ENCODE data around the gene TLX2.
"Not testable (repeated sequence)": the region's sequence is repeated elsewhere in the genome, so short reads cannot be mapped to it uniquely, and the experiment has no call there.

TLX2 gene

GRCh38 chr2:74554820-74555531 lies 40.7 kb downstream of the TLX2 start:
- DNase-seq (ENCODE audit: low read depth in 2 of 2), result no peak

GRCh38 chr2:74555610-74556103 lies 41.4 kb downstream of the TLX2 start:
- no peak for DNase-seq (ENCODE audit: low read depth in 2 of 2)

GRCh38 chr2:74556159-74556558 lies 41.9 kb downstream of the TLX2 start:
- no peak for DNase-seq (ENCODE audit: low read depth in 2 of 2)

GRCh38 chr2:74556831-74557370 lies 42.7 kb downstream of the TLX2 start:
- DNase-seq (ENCODE audit: low read depth in 2 of 2), result no peak

GRCh38 chr2:74558284-74559230 lies 44.3 kb downstream of the TLX2 start:
- DNase-seq (ENCODE audit: low read depth in 2 of 2), result no peak

GRCh38 chr2:74559912-74560311 lies 45.7 kb downstream of the TLX2 start:
- no peak for DNase-seq (ENCODE audit: low read depth in 2 of 2)

- DNase-seq (ENCODE audit: low read depth in 2 of 2), result no peak
Measured at GRCh38 chr2:74560591-74560990, 46.3 kb downstream of the TLX2 start.

- DNase-seq (ENCODE audit: low read depth in 2 of 2), result not testable (repeated sequence)
Measured at GRCh38 chr2:74561022-74561421, 46.8 kb downstream of the TLX2 start.

- DNase-seq (ENCODE audit: low read depth in 2 of 2), result no peak
Measured at GRCh38 chr2:74562126-74562775, 48.0 kb downstream of the TLX2 start.

GRCh38 chr2:74564222-74564621 lies 50.0 kb downstream of the TLX2 start:
- no peak for DNase-seq (ENCODE audit: low read depth in 2 of 2)

- no peak for DNase-seq (ENCODE audit: low read depth in 2 of 2)
Measured at GRCh38 chr2:74566076-74566753, 52.0 kb downstream of the TLX2 start.

- DNase-seq (ENCODE audit: low read depth in 2 of 2), result peak; percentile 98
Measured at GRCh38 chr2:74566754-74567085, 52.5 kb downstream of the TLX2 start.
